ENCODE results near the gene GGA1.

The GGA1 gene

GRCh38 chr22:37681556-37682049, 73.0 kb downstream of the GGA1 start:
- DNase-seq = peak; percentile 81
- no peaks in the 10 kb centered on the region for H3K9me3 ChIP-seq
- no peak overlapping the region for H3K4me3 ChIP-seq (ENCODE audit: low read depth, low read length)
- TF ChIP-seq CTCF (IDR thresholded peaks at IDR 0.05; ENCODE audit: low read depth, low read length) = peak; percentile 95
- H3K27me3 ChIP-seq = no peaks in the 10 kb centered on the region
- no peaks in the 10 kb centered on the region for H3K36me3 ChIP-seq
- H3K4me1 ChIP-seq = peaks cover under 1% of the 10 kb centered on the region; the same call in 1 of the 2 replicates
